ENCODE results near the gene ACER2.

ACER2 gene

GRCh38 chr9:19456426-19456825, 47.6 kb downstream of the ACER2 start:
- no peak for DNase-seq (ENCODE audit: low spot score)

GRCh38 chr9:19456996-19457692, 48.3 kb downstream of the ACER2 start:
- peak; percentile 78 for DNase-seq (ENCODE audit: low spot score)

- DNase-seq (ENCODE audit: low spot score): no peak
Observed at GRCh38 chr9:19457693-19458009, 48.8 kb downstream of the ACER2 start.

- no peak for DNase-seq (ENCODE audit: low spot score)
Observed at GRCh38 chr9:19460243-19460642, 51.4 kb downstream of the ACER2 start.

- no peak for DNase-seq (ENCODE audit: low spot score)
Observed at GRCh38 chr9:19461135-19461534, 52.3 kb downstream of the ACER2 start.

- DNase-seq (ENCODE audit: low spot score): no peak
Observed at GRCh38 chr9:19464061-19464763, 55.4 kb downstream of the ACER2 start.

- DNase-seq (ENCODE audit: low spot score): peak; percentile 52
Observed at GRCh38 chr9:19464764-19465585, 56.2 kb downstream of the ACER2 start.

GRCh38 chr9:19465586-19466279, 56.9 kb downstream of the ACER2 start:
- DNase-seq (ENCODE audit: low spot score): no peak

- DNase-seq (ENCODE audit: low spot score): no peak
Observed at GRCh38 chr9:19466280-19466639, 57.5 kb downstream of the ACER2 start.

GRCh38 chr9:19469271-19469670, 60.5 kb downstream of the ACER2 start:
- no peak for DNase-seq (ENCODE audit: low spot score)

- DNase-seq (ENCODE audit: low spot score): no peak
Observed at GRCh38 chr9:19470567-19470966, 61.8 kb downstream of the ACER2 start.

GRCh38 chr9:19470981-19471650, 62.3 kb downstream of the ACER2 start:
- DNase-seq (ENCODE audit: low spot score): no peak

GRCh38 chr9:19471737-19472648, 63.2 kb downstream of the ACER2 start:
- peak; percentile 14 for DNase-seq (ENCODE audit: low spot score)

- DNase-seq (ENCODE audit: low spot score): no peak
Observed at GRCh38 chr9:19473605-19474004, 64.8 kb downstream of the ACER2 start.

GRCh38 chr9:19479874-19480273, 71.1 kb downstream of the ACER2 start:
- DNase-seq (ENCODE audit: low spot score): no peak

GRCh38 chr9:19480345-19480744, 71.5 kb downstream of the ACER2 start:
- no peak for DNase-seq (ENCODE audit: low spot score)

- no peak for DNase-seq (ENCODE audit: low spot score)
Observed at GRCh38 chr9:19481121-19481870, 72.5 kb downstream of the ACER2 start.

- no peak for DNase-seq (ENCODE audit: low spot score)
Observed at GRCh38 chr9:19481971-19482404, 73.2 kb downstream of the ACER2 start.

GRCh38 chr9:19484699-19485098, 75.9 kb downstream of the ACER2 start:
- DNase-seq (ENCODE audit: low spot score): no peak

- no peak for DNase-seq (ENCODE audit: low spot score)
Observed at GRCh38 chr9:19485193-19485592, 76.4 kb downstream of the ACER2 start.

All from hematopoietic multipotent progenitor cell treated with erythropoietin and hydrocortisone succinate and interleukin-3 and kit ligand, for 17 days (in vitro differentiated cells).